ENCODE data around the gene PLTP.
"Not testable (repeated sequence)": the region's sequence is repeated elsewhere in the genome, so short reads cannot be mapped to it uniquely, and the experiment has no call there.

Gene PLTP

GRCh38 chr20:45902199-45902701 lies 9.7 kb downstream of the PLTP start:
- peaks cover 0 to 15% of the 10 kb centered on the region in 2 experiments; a peak in 1 of 3 replicates for H3K36me3 ChIP-seq (ENCODE audit: control insufficient read depth in 2 of 2, insufficient read depth in 1 of 2, low read length in 2 of 2)
- H3K4me3 ChIP-seq (ENCODE audit: low read depth, low read length): no peak overlapping the region
- ChIA-PET POLR2A (interaction anchor here (0.6 to 1.0 kb wide), 2 partner anchors 11 to 21 kb away, joined by 3 read pairs; partner anchors contain the start of genes CTSA, NEURL2 and ZSWIM1), CTCF (no interaction called here)
- H3K27ac ChIP-seq (ENCODE audit: extremely low read depth, low read depth, low read length): no peak overlapping the region
- TF ChIP-seq GFI1B (tag by site-specific recombination; IDR thresholded peaks at IDR 0.05): no peak
- TF ChIP-seq ZFP69B (tag by site-specific recombination; IDR thresholded peaks at IDR 0.05): no peak
- TF ChIP-seq, protein P1, sequence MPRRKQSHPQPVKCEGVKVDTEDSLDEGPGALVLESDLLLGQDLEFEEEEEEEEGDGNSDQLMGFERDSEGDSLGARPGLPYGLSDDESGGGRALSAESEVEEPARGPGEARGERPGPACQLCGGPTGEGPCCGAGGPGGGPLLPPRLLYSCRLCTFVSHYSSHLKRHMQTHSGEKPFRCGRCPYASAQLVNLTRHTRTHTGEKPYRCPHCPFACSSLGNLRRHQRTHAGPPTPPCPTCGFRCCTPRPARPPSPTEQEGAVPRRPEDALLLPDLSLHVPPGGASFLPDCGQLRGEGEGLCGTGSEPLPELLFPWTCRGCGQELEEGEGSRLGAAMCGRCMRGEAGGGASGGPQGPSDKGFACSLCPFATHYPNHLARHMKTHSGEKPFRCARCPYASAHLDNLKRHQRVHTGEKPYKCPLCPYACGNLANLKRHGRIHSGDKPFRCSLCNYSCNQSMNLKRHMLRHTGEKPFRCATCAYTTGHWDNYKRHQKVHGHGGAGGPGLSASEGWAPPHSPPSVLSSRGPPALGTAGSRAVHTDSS (tag by site-specific recombination; IDR thresholded peaks at IDR 0.05): no peak
- no peaks in the 10 kb centered on the region for H3K9me3 ChIP-seq (ENCODE audit: control insufficient read depth, insufficient read depth, low read depth, low read length)
- no peaks in the 10 kb centered on the region for H3K4me1 ChIP-seq (ENCODE audit: control insufficient read depth, insufficient read depth, low read length)

- H3K4me1 ChIP-seq (ENCODE audit: control insufficient read depth, insufficient read depth, low read length); H3K9me3 ChIP-seq (ENCODE audit: control insufficient read depth, insufficient read depth, low read depth, low read length); H3K4me3 ChIP-seq (ENCODE audit: low read depth, low read length); CTCF ChIA-PET; H3K27ac ChIP-seq (ENCODE audit: extremely low read depth, low read depth, low read length): not testable (repeated sequence)
- POLR2A ChIA-PET: interaction anchor here (1.0 kb wide), 1 partner anchor 21 kb away, joined by 3 read pairs; the partner anchor contains the start of gene ZSWIM1
- H3K36me3 ChIP-seq (ENCODE audit: control insufficient read depth in 2 of 2, insufficient read depth in 1 of 2, low read length in 2 of 2): peaks cover 0 to 22% of the 10 kb centered on the region in 2 experiments; a peak in 1 of 3 replicates
These were observed 10.6 kb downstream of the PLTP start for GRCh38 chr20:45901332-45901731.

GRCh38 chr20:45899046-45899835 lies 12.7 kb downstream of the PLTP start:
- H3K27ac ChIP-seq (ENCODE audit: extremely low read depth, low read depth, low read length): no peak overlapping the region
- POLR2A ChIA-PET: interaction anchor here (1.1 to 1.6 kb wide), 2 partner anchors 12 to 35 kb away, joined by 5 to 8 read pairs; partner anchors contain the start of gene PCIF1
- no peak overlapping the region for H3K4me3 ChIP-seq (ENCODE audit: low read depth, low read length)
- no peaks in the 10 kb centered on the region for H3K4me1 ChIP-seq (ENCODE audit: control insufficient read depth, insufficient read depth, low read length)
- no peak for TF ChIP-seq ZNF174 (tag by site-specific recombination; IDR thresholded peaks at IDR 0.05)
- no peak for TF ChIP-seq ZNF221 (tag by site-specific recombination; IDR thresholded peaks at IDR 0.05; ENCODE audit: borderline replicate concordance)
- TF ChIP-seq GFI1B (tag by site-specific recombination; IDR thresholded peaks at IDR 0.05): no peak
- TF ChIP-seq ZNF366 (tag by site-specific recombination; conservative IDR thresholded peaks at IDR 0.05): no peak
- no peak for TF ChIP-seq ZFP69B (tag by site-specific recombination; IDR thresholded peaks at IDR 0.05)
- TF ChIP-seq ZNF529 (tag by site-specific recombination; IDR thresholded peaks at IDR 0.05; ENCODE audit: insufficient replicate concordance): no peak
- TF ChIP-seq, protein P2, sequence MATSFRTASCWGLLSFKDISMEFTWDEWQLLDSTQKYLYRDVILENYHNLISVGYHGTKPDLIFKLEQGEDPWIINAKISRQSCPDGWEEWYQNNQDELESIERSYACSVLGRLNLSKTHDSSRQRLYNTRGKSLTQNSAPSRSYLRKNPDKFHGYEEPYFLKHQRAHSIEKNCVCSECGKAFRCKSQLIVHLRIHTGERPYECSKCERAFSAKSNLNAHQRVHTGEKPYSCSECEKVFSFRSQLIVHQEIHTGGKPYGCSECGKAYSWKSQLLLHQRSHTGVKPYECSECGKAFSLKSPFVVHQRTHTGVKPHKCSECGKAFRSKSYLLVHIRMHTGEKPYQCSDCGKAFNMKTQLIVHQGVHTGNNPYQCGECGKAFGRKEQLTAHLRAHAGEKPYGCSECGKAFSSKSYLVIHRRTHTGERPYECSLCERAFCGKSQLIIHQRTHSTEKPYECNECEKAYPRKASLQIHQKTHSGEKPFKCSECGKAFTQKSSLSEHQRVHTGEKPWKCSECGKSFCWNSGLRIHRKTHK (tag by site-specific recombination; IDR thresholded peaks at IDR 0.05): no peak
- no peak for TF ChIP-seq KLF7 (tag by site-specific recombination; IDR thresholded peaks at IDR 0.05; ENCODE audit: borderline replicate concordance)
- no peak for TF ChIP-seq ZNF600 (tag by site-specific recombination; IDR thresholded peaks at IDR 0.05)
- TF ChIP-seq, protein P3, sequence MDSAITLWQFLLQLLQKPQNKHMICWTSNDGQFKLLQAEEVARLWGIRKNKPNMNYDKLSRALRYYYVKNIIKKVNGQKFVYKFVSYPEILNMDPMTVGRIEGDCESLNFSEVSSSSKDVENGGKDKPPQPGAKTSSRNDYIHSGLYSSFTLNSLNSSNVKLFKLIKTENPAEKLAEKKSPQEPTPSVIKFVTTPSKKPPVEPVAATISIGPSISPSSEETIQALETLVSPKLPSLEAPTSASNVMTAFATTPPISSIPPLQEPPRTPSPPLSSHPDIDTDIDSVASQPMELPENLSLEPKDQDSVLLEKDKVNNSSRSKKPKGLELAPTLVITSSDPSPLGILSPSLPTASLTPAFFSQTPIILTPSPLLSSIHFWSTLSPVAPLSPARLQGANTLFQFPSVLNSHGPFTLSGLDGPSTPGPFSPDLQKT (IDR thresholded peaks at IDR 0.05; ENCODE audit: borderline replicate concordance, low read depth, low read length): no peak
- no peak for TF ChIP-seq ZNF140 (tag by site-specific recombination; IDR thresholded peaks at IDR 0.05)
- no peak for TF ChIP-seq KLF1 (tag by site-specific recombination; IDR thresholded peaks at IDR 0.05)
- no peak for TF ChIP-seq ZNF501 (tag by site-specific recombination; IDR thresholded peaks at IDR 0.05)
- no peak for TF ChIP-seq ZNF777 (tag by site-specific recombination; IDR thresholded peaks at IDR 0.05; ENCODE audit: borderline replicate concordance)
- TF ChIP-seq ZNF621 (tag by site-specific recombination; IDR thresholded peaks at IDR 0.05): no peak
- no peak for TF ChIP-seq ZNF10 (tag by site-specific recombination; IDR thresholded peaks at IDR 0.05)
- no peak for TF ChIP-seq ZNF629 (tag by site-specific recombination; IDR thresholded peaks at IDR 0.05)
- no peak for TF ChIP-seq ZNF776 (tag by site-specific recombination; IDR thresholded peaks at IDR 0.05; ENCODE audit: borderline replicate concordance)
- peaks cover 0 to 30% of the 10 kb centered on the region in 2 experiments; a peak in 2 of 3 replicates for H3K36me3 ChIP-seq (ENCODE audit: control insufficient read depth in 2 of 2, insufficient read depth in 1 of 2, low read length in 2 of 2)
- CTCF ChIA-PET: interaction anchor here (1.3 kb wide), 1 partner anchor 100 kb away, joined by 3 read pairs; no protein-coding TSS in a partner anchor
- H3K9me3 ChIP-seq (ENCODE audit: control insufficient read depth, insufficient read depth, low read depth, low read length): no peaks in the 10 kb centered on the region
